ENCODE data around the gene CD52.

DNA sequence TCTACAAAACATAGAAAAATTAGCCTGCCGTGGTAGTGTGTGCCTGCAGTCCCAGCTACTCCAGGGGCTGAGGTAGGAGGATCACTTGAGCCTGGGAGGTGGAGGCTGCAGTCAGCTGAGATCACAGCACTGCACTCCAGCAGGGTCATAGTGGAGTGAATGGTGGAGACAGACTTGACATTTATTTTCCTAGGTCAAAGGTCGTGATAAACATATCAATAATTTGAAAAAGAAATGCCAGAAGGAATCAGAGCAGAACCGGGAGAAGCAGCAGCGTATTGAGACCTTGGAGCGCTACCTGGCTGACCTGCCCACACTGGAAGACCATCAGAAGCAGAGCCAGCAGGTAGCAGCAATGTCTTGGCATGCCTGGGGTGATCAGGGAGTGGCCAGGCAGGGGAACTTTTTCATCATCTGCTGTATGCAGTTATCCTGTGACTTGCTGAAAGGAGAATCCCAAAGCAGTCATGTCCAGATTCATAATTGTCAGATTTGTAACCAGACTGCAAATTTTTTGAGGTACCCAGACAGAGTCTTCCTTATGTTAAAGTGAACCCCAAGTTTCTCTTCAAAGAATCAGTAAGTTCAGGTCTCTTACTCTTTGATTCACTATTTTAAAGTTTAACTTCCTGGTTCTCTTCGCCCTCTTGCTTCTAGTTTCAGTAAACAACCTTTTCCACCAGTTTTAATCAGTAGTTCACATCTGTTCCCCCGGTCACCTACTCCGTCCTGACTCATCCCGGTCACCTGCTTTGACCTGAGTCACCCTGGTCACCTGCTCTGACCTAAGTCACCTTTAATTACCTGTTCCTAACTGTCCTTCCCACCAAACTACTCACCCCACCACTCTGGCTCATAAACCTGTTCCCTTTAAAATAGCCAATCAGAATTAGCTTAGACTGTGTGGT lies 49.2 kb upstream of the CD52 start:
- TF ChIP-seq, protein P1, sequence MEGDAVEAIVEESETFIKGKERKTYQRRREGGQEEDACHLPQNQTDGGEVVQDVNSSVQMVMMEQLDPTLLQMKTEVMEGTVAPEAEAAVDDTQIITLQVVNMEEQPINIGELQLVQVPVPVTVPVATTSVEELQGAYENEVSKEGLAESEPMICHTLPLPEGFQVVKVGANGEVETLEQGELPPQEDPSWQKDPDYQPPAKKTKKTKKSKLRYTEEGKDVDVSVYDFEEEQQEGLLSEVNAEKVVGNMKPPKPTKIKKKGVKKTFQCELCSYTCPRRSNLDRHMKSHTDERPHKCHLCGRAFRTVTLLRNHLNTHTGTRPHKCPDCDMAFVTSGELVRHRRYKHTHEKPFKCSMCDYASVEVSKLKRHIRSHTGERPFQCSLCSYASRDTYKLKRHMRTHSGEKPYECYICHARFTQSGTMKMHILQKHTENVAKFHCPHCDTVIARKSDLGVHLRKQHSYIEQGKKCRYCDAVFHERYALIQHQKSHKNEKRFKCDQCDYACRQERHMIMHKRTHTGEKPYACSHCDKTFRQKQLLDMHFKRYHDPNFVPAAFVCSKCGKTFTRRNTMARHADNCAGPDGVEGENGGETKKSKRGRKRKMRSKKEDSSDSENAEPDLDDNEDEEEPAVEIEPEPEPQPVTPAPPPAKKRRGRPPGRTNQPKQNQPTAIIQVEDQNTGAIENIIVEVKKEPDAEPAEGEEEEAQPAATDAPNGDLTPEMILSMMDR (IDR thresholded peaks at IDR 0.05): no peak
- TF ChIP-seq POLR2A (IDR thresholded peaks at IDR 0.05): no peak
